ENCODE results near the gene C4BPA. TPM values are rescaled to one million over a fixed set of nuclear protein-coding genes. Genes with fewer than 3 reads are reported as not detected.

C4BPA gene
- polyA plus RNA-seq, 10 donors, result 0.14 to 0.81 (median 0.36) TPM

GRCh38 chr1:207188901-207189300 is 84.9 kb downstream of the C4BPA start:
- no peak for DNase-seq

GRCh38 chr1:207191061-207191460 is 87.0 kb downstream of the C4BPA start:
- no peak for DNase-seq

GRCh38 chr1:207191776-207192175 is 87.7 kb downstream of the C4BPA start:
- DNase-seq, result no peak

- no peak for DNase-seq
Measured at GRCh38 chr1:207194197-207194596, 90.2 kb downstream of the C4BPA start.

Other genes with a start within 250 kb of the C4BPA start
- not detected for gene IL20, start 238.6 kb upstream of the C4BPA start, polyA plus RNA-seq (ENCODE audit: insufficient read length in 10 of 10)
- 1 to 10 TPM in 1 of 10 donors, under 1 TPM in 7, not detected in 2; 0.10 to 1.6 (median 0.16) TPM for gene IL24, start 206.8 kb upstream of the C4BPA start, polyA plus RNA-seq (ENCODE audit: insufficient read length in 10 of 10)
- gene FCMR, start 182.3 kb upstream of the C4BPA start, polyA plus RNA-seq (ENCODE audit: insufficient read length in 10 of 10), result 10 to 100 TPM in 1 of 10 donors, 1 to 10 TPM in 8, under 1 TPM in 1; 0.88 to 10.6 (median 1.4) TPM
- gene PIGR, start 157.8 kb upstream of the C4BPA start, polyA plus RNA-seq (ENCODE audit: insufficient read length in 10 of 10), result under 1 TPM in 2 of 10 donors, not detected in 8; 0.03 to 0.04 TPM
- gene FCAMR, start 133.8 kb upstream of the C4BPA start, polyA plus RNA-seq (ENCODE audit: insufficient read length in 10 of 10), result not detected
- gene C1orf116, start 71.5 kb upstream of the C4BPA start, polyA plus RNA-seq (ENCODE audit: insufficient read length in 10 of 10), result 1 to 10 TPM in 2 of 10 donors, under 1 TPM in 8; 0.06 to 3.1 (median 0.11) TPM
- gene YOD1, start 53.0 kb upstream of the C4BPA start, polyA plus RNA-seq (ENCODE audit: insufficient read length in 10 of 10), result 1 to 10 TPM; 6.0 to 8.9 (median 7.0) TPM
- 1 to 10 TPM; 4.5 to 8.8 (median 7.0) TPM for gene PFKFB2, start 51.0 kb upstream of the C4BPA start, polyA plus RNA-seq (ENCODE audit: insufficient read length in 10 of 10)
- gene C4BPB, start 15.4 kb upstream of the C4BPA start, polyA plus RNA-seq (ENCODE audit: insufficient read length in 10 of 10), result under 1 TPM; 0.13 to 0.79 (median 0.37) TPM
- 10 to 100 TPM; 16.6 to 27.9 (median 19.7) TPM for gene CD55, start 217.4 kb downstream of the C4BPA start, polyA plus RNA-seq (ENCODE audit: insufficient read length in 10 of 10)